Mesendoderm (in vitro differentiated cells): Measurements from ENCODE around the gene RELT.

ENCODE experiments used
- DNase-seq: peaks from one replicate; pipeline ENCODE4 v3.0.0; 2013
- H2AK5ac ChIP-seq: 2 replicates; pipeline ENCODE4 v1.6.1; 2013; ENCODE audit warnings: low read length, inconsistent platforms
- H2BK120ac ChIP-seq: 2 replicates; pipeline ENCODE4 v1.6.1; 2013; ENCODE audit warnings: low read depth, mild to moderate bottlenecking, low read length, moderate library complexity, mixed read lengths
- H2BK15ac ChIP-seq: replicated peaks from 2 replicates; pipeline ENCODE4 v1.6.1; 2013; ENCODE audit warnings: low read depth, mild to moderate bottlenecking, moderate library complexity
- H2BK5ac ChIP-seq: 2 replicates; pipeline ENCODE4 v1.6.1; 2013; ENCODE audit warnings: low read length, inconsistent platforms
- H3K18ac ChIP-seq: 2 replicates; pipeline ENCODE4 v1.6.1; 2013; ENCODE audit warnings: mild to moderate bottlenecking, low read length, mixed read lengths
- H3K23ac ChIP-seq: one replicate; pipeline ENCODE4 v1.6.1; 2013; ENCODE audit warnings: low read length
- H3K27ac ChIP-seq: 2 replicates; pipeline ENCODE4 v1.5.1; 2013; ENCODE audit warnings: low read depth, mild to moderate bottlenecking, inconsistent platforms, low read length, moderate library complexity
- H3K27me3 ChIP-seq: 2 replicates; pipeline ENCODE4 v1.6.1; 2013; ENCODE audit warnings: low read length, control low read depth, mild to moderate bottlenecking, inconsistent platforms; ENCODE audit not compliant: insufficient read depth, poor library complexity
- H3K36me3 ChIP-seq: 2 replicates; pipeline ENCODE4 v1.6.1; 2013; ENCODE audit warnings: low read length, inconsistent platforms; ENCODE audit not compliant: control insufficient read depth, insufficient read depth
- H3K4ac ChIP-seq: one replicate; pipeline ENCODE4 v1.6.1; 2013; ENCODE audit warnings: low read depth, mild to moderate bottlenecking, low read length, moderate library complexity
- H3K4me1 ChIP-seq: 2 replicates; pipeline ENCODE4 v1.6.1; 2013; ENCODE audit warnings: low read depth, low read length, inconsistent platforms; ENCODE audit not compliant: control insufficient read depth
- H3K4me2 ChIP-seq: 2 replicates; pipeline ENCODE4 v1.6.1; 2013; ENCODE audit warnings: low read length
- H3K4me3 ChIP-seq: 2 replicates; pipeline ENCODE4 v1.5.1; 2013; ENCODE audit warnings: mild to moderate bottlenecking, low read length
- H3K56ac ChIP-seq: one replicate; pipeline ENCODE4 v1.6.1; 2013; ENCODE audit warnings: low read length
- H3K79me1 ChIP-seq: 2 replicates; pipeline ENCODE4 v1.6.1; 2013; ENCODE audit warnings: low read length, inconsistent platforms
- H3K79me2 ChIP-seq: 2 replicates; pipeline ENCODE4 v1.6.1; 2013; ENCODE audit warnings: mild to moderate bottlenecking, low read length; ENCODE audit not compliant: control insufficient read depth, insufficient read depth
- H3K9ac ChIP-seq: 2 replicates; pipeline ENCODE4 v1.6.1; 2013; ENCODE audit warnings: low read length, inconsistent platforms
- H4K5ac ChIP-seq: one replicate; pipeline ENCODE4 v1.6.1; 2013; ENCODE audit warnings: low read length
- H4K8ac ChIP-seq: one replicate; pipeline ENCODE4 v1.6.1; 2013; ENCODE audit warnings: low read depth, mild to moderate bottlenecking, control low read depth, low read length, moderate library complexity
- WGBS: extraction: QIAGEN DNeasy Blood & Tissue Kit; methylation state at CpG from one replicate; pipeline ENCODE4 v1.1.7; 2013; ENCODE audit warnings: low lambda C conversion rate, missing lambda C conversion rate; ENCODE audit not compliant: insufficient coverage; ENCODE audit errors: extremely low coverage; 5-methylcytosine and 5-hydroxymethylcytosine counted together

RELT gene

DNA sequence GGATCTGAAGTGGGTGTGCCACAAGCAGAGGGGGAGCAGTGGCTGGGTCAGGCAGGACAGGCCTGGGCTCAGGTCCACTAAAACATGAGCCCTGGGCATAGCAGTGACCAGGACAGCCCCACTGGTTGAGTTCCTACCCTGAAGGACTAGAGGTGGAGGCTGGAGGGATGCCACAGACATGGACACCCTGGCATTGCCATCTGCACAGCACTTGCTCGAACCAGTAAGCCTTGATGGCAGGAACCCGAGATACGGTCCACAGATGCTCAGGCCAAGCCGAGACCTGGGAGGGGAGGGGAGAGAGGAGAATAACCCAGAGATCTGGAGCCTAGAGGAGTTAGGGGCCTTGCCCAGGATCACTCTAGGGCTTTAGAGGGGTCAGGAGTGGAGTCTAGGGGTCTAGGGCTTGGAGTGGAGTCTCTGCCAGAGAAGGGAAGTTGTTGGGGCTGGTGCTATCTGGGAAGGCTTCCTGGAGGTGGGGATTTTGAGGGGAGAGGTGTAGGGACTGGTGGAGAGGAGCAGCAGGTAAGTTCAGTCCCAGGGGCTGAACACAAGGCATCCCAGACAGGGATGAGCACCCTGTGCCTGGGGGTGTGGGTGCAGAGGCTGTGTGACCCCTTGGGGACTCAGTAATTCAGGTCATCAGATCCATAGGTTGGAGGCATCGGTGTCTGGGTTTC, 30.6 kb upstream of the RELT start:
- Histone ChIP-seq H3K27me3 (no peaks in the 10 kb centered on the region), H3K4ac (no peak overlapping the region), H3K9ac (no peak overlapping the region), H3K27ac (no peak overlapping the region), H3K56ac (no peak overlapping the region), H3K79me2 (no peaks in the 10 kb centered on the region), H2AK5ac (no peak overlapping the region), H2BK15ac (no peak overlapping the region), H3K23ac (no peak overlapping the region), H3K36me3 (no peaks in the 10 kb centered on the region), H2BK5ac (no peak overlapping the region), H2BK120ac (no peak overlapping the region), H3K4me3 (no peak overlapping the region), H3K18ac (no peak overlapping the region), H3K4me1 (no peaks in the 10 kb centered on the region), H4K5ac (no peak overlapping the region), H3K79me1 (no peaks in the 10 kb centered on the region), H4K8ac (no peak overlapping the region), H3K4me2 (no peak overlapping the region)
- DNase-seq = no peak
- WGBS = no CpG with 5 or more reads among the region's 5 CpGs

DNA sequence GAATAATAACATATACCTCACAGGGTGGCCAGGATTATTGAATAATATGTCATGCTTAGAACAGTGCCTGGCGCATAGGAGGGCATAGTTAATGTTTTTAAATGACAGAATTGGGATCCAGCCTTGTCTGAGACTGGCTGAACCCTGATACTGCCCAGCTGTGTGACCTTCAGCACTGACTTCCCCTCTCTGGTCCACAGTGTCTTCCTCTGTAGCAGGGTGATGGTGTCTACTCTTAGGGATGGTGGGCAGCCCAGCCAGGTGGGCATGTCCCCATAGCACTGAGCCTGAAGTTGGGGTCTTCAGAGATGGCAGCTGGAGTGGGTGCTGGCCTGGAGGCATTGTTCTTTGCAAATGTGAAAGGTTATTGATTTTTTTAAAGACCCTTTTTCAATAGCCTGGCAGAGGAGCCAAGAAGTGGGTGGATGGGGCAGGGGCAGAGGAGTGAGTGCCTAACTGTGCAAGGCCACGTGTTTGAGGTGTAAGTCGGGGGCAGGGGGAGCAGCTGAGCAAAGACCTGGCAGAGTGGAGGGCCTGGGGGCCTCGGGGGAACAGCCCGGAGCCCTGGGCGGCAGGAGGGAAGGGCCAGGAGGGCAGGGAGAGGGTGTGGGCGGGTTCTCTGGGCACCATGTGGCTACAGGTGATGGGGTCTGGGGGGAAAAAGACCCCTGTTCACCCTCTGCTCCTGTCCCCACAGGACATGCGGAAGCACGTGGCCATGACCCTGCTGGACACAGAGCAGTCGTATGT, 29.8 kb upstream of the RELT start:
- WGBS = no CpG with 5 or more reads among the region's 10 CpGs
- DNase-seq = no peak
- Histone ChIP-seq H3K23ac (no peak overlapping the region), H3K56ac (no peak overlapping the region), H3K27me3 (no peaks in the 10 kb centered on the region), H3K79me1 (no peaks in the 10 kb centered on the region), H2AK5ac (no peak overlapping the region), H2BK5ac (no peak overlapping the region), H2BK15ac (no peak overlapping the region), H3K4me2 (no peak overlapping the region), H3K4ac (no peak overlapping the region), H3K27ac (no peak overlapping the region), H3K18ac (no peak overlapping the region), H3K79me2 (no peaks in the 10 kb centered on the region), H2BK120ac (no peak overlapping the region), H4K5ac (no peak overlapping the region), H3K4me3 (no peak overlapping the region), H3K4me1 (no peaks in the 10 kb centered on the region), H3K36me3 (no peaks in the 10 kb centered on the region), H4K8ac (no peak overlapping the region), H3K9ac (no peak overlapping the region)

DNA sequence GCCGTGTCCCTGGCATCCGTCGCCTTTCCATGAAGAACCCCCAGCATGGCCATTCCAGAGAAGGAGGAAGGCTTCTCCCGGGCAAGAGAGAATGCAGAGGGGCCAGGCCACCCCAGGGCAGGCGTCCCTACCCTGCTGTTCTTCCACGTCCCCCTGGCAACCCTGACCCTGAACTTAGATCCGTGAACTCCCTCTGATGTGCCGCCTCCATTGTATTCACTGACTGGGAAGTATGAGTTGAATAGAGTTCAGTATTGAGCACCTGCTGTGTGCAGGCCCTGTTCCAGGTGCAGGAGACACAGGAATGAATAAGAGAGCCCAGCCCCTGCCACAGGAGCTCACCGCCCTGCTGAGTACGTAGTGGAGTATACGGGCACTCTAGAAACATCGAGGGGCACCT, 29.1 kb upstream of the RELT start:
- no peaks in the 10 kb centered on the region for H3K36me3 ChIP-seq
- no peak for DNase-seq
- WGBS = no CpG with 5 or more reads among the region's 12 CpGs

DNA sequence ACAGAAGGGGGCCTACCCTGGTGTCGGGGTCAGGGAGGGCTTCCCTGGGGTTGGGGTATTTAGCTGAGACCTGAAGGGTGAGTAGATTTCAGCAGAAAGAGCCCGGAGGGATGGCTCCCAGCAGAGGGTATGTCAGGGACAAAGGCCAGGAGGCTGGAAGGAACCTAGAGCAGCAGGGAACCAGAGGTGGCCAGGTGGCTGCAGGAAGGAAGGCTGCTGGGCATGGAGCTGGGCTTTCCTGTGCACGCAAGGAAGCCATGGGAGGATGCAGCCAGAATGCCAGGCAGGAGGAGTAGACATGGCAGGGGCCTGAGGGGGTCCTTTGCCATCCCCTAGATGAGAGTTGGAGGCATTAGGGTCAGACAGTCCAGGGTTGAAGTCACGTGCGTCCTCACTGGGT, 27.4 kb upstream of the RELT start:
- Histone ChIP-seq H3K4me2 (no peak overlapping the region), H2AK5ac (no peak overlapping the region), H3K9ac (no peak overlapping the region), H2BK15ac (no peak overlapping the region), H3K4me3 (no peak overlapping the region), H3K36me3 (no peaks in the 10 kb centered on the region), H3K79me2 (no peaks in the 10 kb centered on the region), H3K4ac (no peak overlapping the region), H3K27me3 (no peaks in the 10 kb centered on the region), H3K56ac (no peak overlapping the region), H2BK120ac (no peak overlapping the region), H4K8ac (no peak overlapping the region), H3K4me1 (no peaks in the 10 kb centered on the region), H3K27ac (no peak overlapping the region), H3K23ac (no peak overlapping the region), H3K18ac (no peak overlapping the region), H2BK5ac (no peak overlapping the region), H4K5ac (no peak overlapping the region), H3K79me1 (no peaks in the 10 kb centered on the region)
- no peak for DNase-seq
- no CpG with 5 or more reads among the region's 5 CpGs for WGBS

More for the DNA sequence above, 29.1 kb upstream of the RELT start:
- Histone ChIP-seq H4K8ac (no peak overlapping the region), H3K4me3 (no peak overlapping the region), H3K4me1 (no peaks in the 10 kb centered on the region), H3K18ac (no peak overlapping the region), H4K5ac (no peak overlapping the region), H2BK120ac (no peak overlapping the region), H2AK5ac (no peak overlapping the region), H2BK15ac (no peak overlapping the region), H3K9ac (no peak overlapping the region), H3K4ac (no peak overlapping the region), H3K79me2 (no peaks in the 10 kb centered on the region), H3K56ac (no peak overlapping the region), H2BK5ac (no peak overlapping the region), H3K79me1 (no peaks in the 10 kb centered on the region), H3K27ac (no peak overlapping the region), H3K4me2 (no peak overlapping the region), H3K23ac (no peak overlapping the region), H3K27me3 (no peaks in the 10 kb centered on the region)

DNA sequence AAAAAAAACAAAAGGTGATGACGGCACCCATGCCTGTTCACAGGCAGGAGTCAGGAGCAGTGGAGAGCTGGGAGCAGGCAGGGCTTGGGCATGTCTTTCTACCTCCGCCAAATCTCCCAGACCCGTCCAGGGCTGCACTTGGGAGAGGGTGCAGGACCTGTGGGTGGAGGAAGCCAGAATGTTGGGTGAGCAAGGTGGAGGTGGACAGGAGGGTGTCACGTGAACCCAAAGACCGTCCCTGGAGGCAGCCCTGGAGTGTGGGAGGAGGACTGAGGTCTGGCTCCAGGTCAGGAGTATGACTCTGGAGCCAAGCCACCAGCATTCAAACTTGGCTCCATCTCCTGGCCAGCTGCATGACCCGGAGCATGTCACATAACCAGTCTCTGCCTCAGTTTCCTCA, 26.6 kb upstream of the RELT start:
- Histone ChIP-seq H4K5ac (no peak overlapping the region), H2BK120ac (no peak overlapping the region), H3K79me2 (no peaks in the 10 kb centered on the region), H3K23ac (no peak overlapping the region), H2BK5ac (no peak overlapping the region), H2AK5ac (no peak overlapping the region), H4K8ac (no peak overlapping the region), H3K27me3 (no peaks in the 10 kb centered on the region), H3K56ac (no peak overlapping the region), H3K27ac (no peak overlapping the region), H3K4me2 (no peak overlapping the region), H3K9ac (no peak overlapping the region), H3K4ac (no peak overlapping the region), H3K4me3 (no peak overlapping the region), H3K36me3 (no peaks in the 10 kb centered on the region), H3K79me1 (no peaks in the 10 kb centered on the region), H2BK15ac (no peak overlapping the region), H3K4me1 (no peaks in the 10 kb centered on the region), H3K18ac (no peak overlapping the region)
- no peak for DNase-seq
- WGBS = no CpG with 5 or more reads among the region's 6 CpGs
